IPS-18a (cell line): Measurements from ENCODE around the gene NTHL1.

Experiments
- H3K27ac ChIP-seq: one replicate; pipeline ENCODE4 v1.5.1; 2013; ENCODE audit warnings: low read length
- H3K27me3 ChIP-seq: one replicate; pipeline ENCODE4 v1.6.1; 2013; ENCODE audit warnings: mild to moderate bottlenecking, low read length; ENCODE audit not compliant: control insufficient read depth, insufficient read depth
- H3K36me3 ChIP-seq: one replicate; pipeline ENCODE4 v1.6.1; 2013; ENCODE audit warnings: low read depth, low read length; ENCODE audit not compliant: control insufficient read depth
- H3K4me1 ChIP-seq: one replicate; pipeline ENCODE4 v1.6.1; 2013; ENCODE audit warnings: low read depth, low read length; ENCODE audit not compliant: control insufficient read depth
- H3K4me3 ChIP-seq: one replicate; pipeline ENCODE4 v1.5.1; 2013; ENCODE audit warnings: low read length
- H3K9ac ChIP-seq: one replicate; pipeline ENCODE4 v1.6.1; 2013; ENCODE audit warnings: mild to moderate bottlenecking, low read length, moderate library complexity
- H3K9me3 ChIP-seq: one replicate; pipeline ENCODE4 v1.6.1; 2013; ENCODE audit warnings: low read depth, low read length; ENCODE audit not compliant: control insufficient read depth

The NTHL1 gene

GRCh38 chr16:2089706-2090480 is 42.3 kb upstream of the NTHL1 start:
- Histone ChIP-seq H3K9me3 (no peaks in the 10 kb centered on the region), H3K27me3 (no peaks in the 10 kb centered on the region), H3K36me3 (peaks cover 9% of the 10 kb centered on the region), H3K4me1 (no peaks in the 10 kb centered on the region), H3K4me3 (no peak overlapping the region), H3K9ac (no peak overlapping the region), H3K27ac (no peak overlapping the region)

GRCh38 chr16:2088759-2089358 is 41.2 kb upstream of the NTHL1 start:
- no peaks in the 10 kb centered on the region for H3K27me3 ChIP-seq
- H3K36me3 ChIP-seq: peaks cover 9% of the 10 kb centered on the region
- no peak overlapping the region for H3K27ac ChIP-seq
- no peaks in the 10 kb centered on the region for H3K9me3 ChIP-seq
- H3K9ac ChIP-seq: no peak overlapping the region
- no peak overlapping the region for H3K4me3 ChIP-seq
- H3K4me1 ChIP-seq: no peaks in the 10 kb centered on the region

GRCh38 chr16:2087748-2088631 is 40.4 kb upstream of the NTHL1 start:
- Histone ChIP-seq H3K36me3 (peaks cover 9% of the 10 kb centered on the region), H3K4me3 (no peak overlapping the region), H3K27me3 (no peaks in the 10 kb centered on the region), H3K9me3 (no peaks in the 10 kb centered on the region), H3K4me1 (no peaks in the 10 kb centered on the region), H3K27ac (no peak overlapping the region), H3K9ac (no peak overlapping the region)

- peaks cover 9% of the 10 kb centered on the region for H3K36me3 ChIP-seq
- H3K4me3 ChIP-seq: no peak overlapping the region
- no peak overlapping the region for H3K9ac ChIP-seq
- no peaks in the 10 kb centered on the region for H3K4me1 ChIP-seq
- H3K27me3 ChIP-seq: no peaks in the 10 kb centered on the region
- H3K27ac ChIP-seq: no peak overlapping the region
- H3K9me3 ChIP-seq: no peaks in the 10 kb centered on the region
Observed at GRCh38 chr16:2086812-2087747, 39.4 kb upstream of the NTHL1 start.

GRCh38 chr16:2086106-2086742 is 38.6 kb upstream of the NTHL1 start:
- Histone ChIP-seq H3K4me1 (no peaks in the 10 kb centered on the region), H3K27ac (no peak overlapping the region), H3K36me3 (peaks cover 14% of the 10 kb centered on the region), H3K27me3 (no peaks in the 10 kb centered on the region), H3K4me3 (no peak overlapping the region), H3K9me3 (no peaks in the 10 kb centered on the region), H3K9ac (no peak overlapping the region)

- no peak overlapping the region for H3K4me3 ChIP-seq
- H3K9ac ChIP-seq: no peak overlapping the region
- H3K9me3 ChIP-seq: no peaks in the 10 kb centered on the region
- no peak overlapping the region for H3K27ac ChIP-seq
- H3K36me3 ChIP-seq: peaks cover 14% of the 10 kb centered on the region
- H3K4me1 ChIP-seq: no peaks in the 10 kb centered on the region
- H3K27me3 ChIP-seq: no peaks in the 10 kb centered on the region
Observed at GRCh38 chr16:2085669-2086068, 38.0 kb upstream of the NTHL1 start.

- Histone ChIP-seq H3K36me3 (peaks cover 14% of the 10 kb centered on the region), H3K4me3 (no peak overlapping the region), H3K4me1 (no peaks in the 10 kb centered on the region), H3K9ac (no peak overlapping the region), H3K27ac (no peak overlapping the region), H3K27me3 (no peaks in the 10 kb centered on the region), H3K9me3 (no peaks in the 10 kb centered on the region)
Observed at GRCh38 chr16:2084895-2085625, 37.4 kb upstream of the NTHL1 start.

GRCh38 chr16:2083876-2084780 is 36.5 kb upstream of the NTHL1 start:
- Histone ChIP-seq H3K4me3 (no peak overlapping the region), H3K9me3 (no peaks in the 10 kb centered on the region), H3K9ac (no peak overlapping the region), H3K27ac (no peak overlapping the region), H3K4me1 (no peaks in the 10 kb centered on the region), H3K36me3 (peaks cover 13% of the 10 kb centered on the region), H3K27me3 (no peaks in the 10 kb centered on the region)

- H3K36me3 ChIP-seq: peaks cover 6% of the 10 kb centered on the region
- H3K9me3 ChIP-seq: no peaks in the 10 kb centered on the region
Observed at GRCh38 chr16:2083409-2083808, 35.8 kb upstream of the NTHL1 start.

More at GRCh38 chr16:2083409-2083808, 35.8 kb upstream of the NTHL1 start:
- no peaks in the 10 kb centered on the region for H3K4me1 ChIP-seq
- H3K9ac ChIP-seq: no peak overlapping the region
- H3K4me3 ChIP-seq: no peak overlapping the region
- H3K27me3 ChIP-seq: no peaks in the 10 kb centered on the region
- no peak overlapping the region for H3K27ac ChIP-seq
